Ovary (tissue), 9 donors: ENCODE data around the gene DVL1. TPM values are rescaled to one million over a fixed set of nuclear protein-coding genes. Genes with fewer than 3 reads are reported as not detected.

Experiments used
- DNase-seq, 5 donors: peaks; one replicate each; pipeline ENCODE4 v3.0.0-alpha.2; 2019 to 2020
- H3K27ac ChIP-seq, 2 donors: fragments of 200-600 bp; one replicate each; pipeline versions ENCODE4 v1.5.1 to v1.8.0; 2019 to 2022
- H3K27me3 ChIP-seq: fragments of 200-600 bp; one replicate; pipeline ENCODE4 v1.8.0; 2022
- H3K36me3 ChIP-seq: fragments of 200-600 bp; sonication (generic); one replicate; pipeline ENCODE4 v1.5.1; 2019
- H3K4me1 ChIP-seq: one replicate; pipeline ENCODE4 v1.8.1; 2013; ENCODE audit warnings: mild to moderate bottlenecking, moderate library complexity; ENCODE audit not compliant: insufficient read depth
- H3K4me3 ChIP-seq: fragments of 200-600 bp; sonication (generic); one replicate; pipeline ENCODE4 v1.5.1; 2017
- H3K9me3 ChIP-seq, 2 donors: fragments of 200-600 bp in 1 of 2; sonication (generic) in 1 of 2; one replicate each; pipeline versions ENCODE4 v1.5.1 to v1.8.1; 2013 to 2019; ENCODE audit warnings: mild to moderate bottlenecking in 1 of 2, moderate library complexity in 1 of 2
- EP300 ChIP-seq: sonication (generic); formaldehyde crosslinking; IDR thresholded peaks from one replicate; pipeline ENCODE4 v1.6.1; 2017; ENCODE audit warnings: antibody characterized with exemption
- POLR2A ChIP-seq: fragments of 450-650 bp; IDR thresholded peaks from one replicate; pipeline ENCODE4 v1.6.1; 2017; ENCODE audit warnings: antibody characterized with exemption, mild to moderate bottlenecking, moderate library complexity
- WGBS, 3 donors: extraction: QIAGEN DNeasy Blood & Tissue Kit in 1 of 3; methylation state at CpG; one replicate each; pipeline versions ENCODE4 v1.1.5 to v1.1.7; 2013 to 2017; 5-methylcytosine and 5-hydroxymethylcytosine counted together
- intact Hi-C, 4 donors: fragments of 100-400 bp; cut with DNase I; formaldehyde crosslinking; loops; one replicate each; pipeline versions ENCODE4 v1.11.0 to v1.15.1; 2022 to 2023
- polyA plus RNA-seq, 2 donors: library from polyadenylated mRNA; stranded (reverse); fragments of 200-250 nt in 1 of 2; fragments of 350-450 nt in 1 of 2; fragmentation: Illumina TruSeq in 1 of 2; extraction: RNeasy Lipid Tissue Mini Kit (QIAGEN cat#74804) in 1 of 2; gene quantifications; one replicate each; pipeline ENCODE4 v1.2.3, GENCODE V29; 2013 to 2014
- total RNA-seq, 7 donors: library from RNA; depleted of rRNA in 2 of 7; stranded (reverse); fragments of >200 nt in 2 of 7; fragmentation: NEBNext Ultra II Directional in 3 of 7; extraction: Animal tissue kit (Norgen Biotek cat#: 25700) in 3 of 7; gene quantifications; one replicate each; pipeline versions ENCODE4 v1.1.0 to v1.2.4, GENCODE V29; 2016 to 2023
- TF ChIP-seq, protein P1 (sequence below), 3 donors: fragments of 450-650 bp in 2 of 3; fragments of 200-600 bp in 1 of 3; IDR thresholded peaks; one replicate each; pipeline versions ENCODE4 v1.5.1 to v1.8.0; 2016 to 2022; ENCODE audit warnings: antibody characterized with exemption in 3 of 3, mild to moderate bottlenecking in 1 of 3
- donor health status: DM: no; HTN: no; CAD: no; lungs with moderate emphysema.
- donor health status: DM: no; HTN: no; CAD: no.
- donor health status: Bipolar disorder and iron deficiency.
- donor health status: DM: yes; HTN: yes; CAD: no.
- donor health status: DM: no; HTN: no; CAD: no.
- donor health status: DM: yes; HTN: yes; CAD: no.

Gene DVL1
- total and polyA plus RNA-seq, 9 donors, result 2.1 to 85.2 (median 62.5) TPM

GRCh38 chr1:1331068-1331965 lies 17.9 kb downstream of the DVL1 start, which contains the start of gene TAS1R3:
TSS of gene TAS1R3 (plus strand) at chr1:1331280. CDS start at chr1:1331346, 66 bp downstream.
- TF ChIP-seq, protein P1, sequence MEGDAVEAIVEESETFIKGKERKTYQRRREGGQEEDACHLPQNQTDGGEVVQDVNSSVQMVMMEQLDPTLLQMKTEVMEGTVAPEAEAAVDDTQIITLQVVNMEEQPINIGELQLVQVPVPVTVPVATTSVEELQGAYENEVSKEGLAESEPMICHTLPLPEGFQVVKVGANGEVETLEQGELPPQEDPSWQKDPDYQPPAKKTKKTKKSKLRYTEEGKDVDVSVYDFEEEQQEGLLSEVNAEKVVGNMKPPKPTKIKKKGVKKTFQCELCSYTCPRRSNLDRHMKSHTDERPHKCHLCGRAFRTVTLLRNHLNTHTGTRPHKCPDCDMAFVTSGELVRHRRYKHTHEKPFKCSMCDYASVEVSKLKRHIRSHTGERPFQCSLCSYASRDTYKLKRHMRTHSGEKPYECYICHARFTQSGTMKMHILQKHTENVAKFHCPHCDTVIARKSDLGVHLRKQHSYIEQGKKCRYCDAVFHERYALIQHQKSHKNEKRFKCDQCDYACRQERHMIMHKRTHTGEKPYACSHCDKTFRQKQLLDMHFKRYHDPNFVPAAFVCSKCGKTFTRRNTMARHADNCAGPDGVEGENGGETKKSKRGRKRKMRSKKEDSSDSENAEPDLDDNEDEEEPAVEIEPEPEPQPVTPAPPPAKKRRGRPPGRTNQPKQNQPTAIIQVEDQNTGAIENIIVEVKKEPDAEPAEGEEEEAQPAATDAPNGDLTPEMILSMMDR (IDR thresholded peaks at IDR 0.05), result no peak
- TF ChIP-seq EP300 (no peak), POLR2A (no peak)
- Histone ChIP-seq H3K9me3 (no peaks in the 10 kb centered on the region), H3K27me3 (no peaks in the 10 kb centered on the region), H3K4me1 (no peaks in the 10 kb centered on the region), H3K27ac (no peak within 1 kb of the TSS), H3K36me3 (no peaks in the 10 kb centered on the region), H3K4me3 (no peak within 1 kb of the TSS)
- intact Hi-C loops, result no loop called here
- WGBS, 3 donors, result 61 to 74% (median 65%) methylated on average over 37 to 41 of the region's 41 CpGs
- no peak for DNase-seq

DNA sequence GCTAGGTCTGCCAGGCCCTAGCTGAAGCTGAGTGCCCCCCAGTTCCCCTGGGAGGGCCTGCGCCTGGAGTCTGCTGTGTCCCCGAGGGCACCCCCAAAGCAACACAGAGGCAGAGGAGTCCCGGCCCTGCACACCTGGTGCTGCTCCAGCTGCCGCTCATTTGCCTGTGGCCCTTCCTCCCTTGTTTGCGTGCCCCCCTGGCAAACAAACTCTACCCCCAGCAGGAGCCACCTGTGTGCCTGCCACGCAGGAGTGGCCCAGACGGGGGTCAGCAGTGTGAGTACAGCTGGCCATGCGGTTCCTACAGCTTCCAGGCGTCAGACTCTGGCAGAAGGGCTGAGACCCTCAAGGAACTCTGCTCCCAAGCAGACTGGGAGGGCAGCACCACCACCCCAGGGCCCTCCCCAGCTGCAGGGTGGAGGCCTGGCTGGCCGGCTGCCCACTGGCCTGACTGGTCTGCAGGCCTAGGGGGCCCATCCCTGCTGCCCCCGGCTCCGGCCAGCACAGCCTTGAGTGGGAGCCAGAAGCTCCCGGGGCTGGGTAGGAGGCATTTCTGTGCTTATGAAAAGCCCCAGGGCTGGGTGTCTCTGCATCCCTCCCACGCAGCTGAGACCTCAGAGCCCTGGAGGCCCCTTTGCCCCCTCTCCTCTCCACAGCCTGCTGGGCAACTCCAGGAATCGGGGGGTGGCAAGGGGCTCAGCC lies 18.7 kb downstream of the DVL1 start:
- Histone ChIP-seq H3K9me3 (no peaks in the 10 kb centered on the region), H3K4me3 (no peak overlapping the region), H3K36me3 (no peaks in the 10 kb centered on the region), H3K4me1 (peaks cover 4% of the 10 kb centered on the region), H3K27ac (no peak overlapping the region), H3K27me3 (no peaks in the 10 kb centered on the region)
- WGBS, 3 donors, result 30 to 34% (median 31%) methylated on average over 14 to 15 of the region's 15 CpGs
- TF ChIP-seq POLR2A (no peak), EP300 (no peak)
- TF ChIP-seq, protein P1 (IDR thresholded peaks at IDR 0.05), result no peak
- intact Hi-C loops, result no loop called here
- DNase-seq, result no peak

DNA sequence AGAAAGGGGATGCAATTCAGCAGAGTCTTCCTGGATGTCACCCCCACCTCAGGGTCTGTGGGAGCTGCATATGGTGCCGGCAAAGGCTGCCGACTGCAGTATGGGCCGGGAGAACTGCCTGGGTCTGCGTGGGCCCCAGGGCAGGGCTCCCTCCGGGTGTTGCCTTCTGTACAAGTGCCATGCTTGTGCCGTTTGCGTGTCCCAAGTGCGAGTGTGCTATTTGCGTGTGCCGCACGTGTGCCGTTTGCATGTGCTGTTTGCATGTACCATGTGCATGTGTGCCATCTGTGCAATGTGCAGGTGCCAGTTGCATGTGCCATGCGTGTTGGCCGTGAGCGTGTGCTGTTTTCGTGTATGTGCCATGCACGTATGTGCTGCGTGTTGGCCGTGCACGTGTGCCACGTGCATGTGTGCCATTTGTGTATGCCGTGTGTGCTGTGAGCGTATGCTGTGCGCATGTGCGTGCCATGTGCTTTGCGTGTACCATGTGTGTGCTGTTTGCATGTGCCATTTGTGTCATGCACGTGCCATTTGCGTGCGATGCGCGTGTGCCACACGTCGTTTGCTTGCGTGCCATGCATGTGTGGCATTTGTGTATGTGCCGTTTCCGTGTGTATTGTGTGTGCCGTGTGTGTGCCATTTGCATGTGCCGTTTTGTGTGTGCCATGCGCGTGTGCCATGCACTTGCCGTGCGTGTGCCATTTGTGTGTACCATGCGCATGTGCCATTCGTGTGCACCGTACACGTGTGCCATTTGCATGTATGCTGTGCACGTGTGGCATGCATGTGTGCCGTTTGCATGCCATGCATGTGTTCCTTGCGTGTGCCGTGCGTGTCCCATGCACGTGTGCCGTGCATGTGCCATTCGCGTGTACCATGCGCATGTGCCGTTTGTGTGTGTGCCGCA lies 19.7 kb downstream of the DVL1 start:
- 81 to 86% (median 82%) methylated on average over 56 to 58 of the region's 58 CpGs for WGBS, 3 donors

More for the DNA sequence above, 19.7 kb downstream of the DVL1 start:
- Histone ChIP-seq H3K4me1 (peaks cover 6% of the 10 kb centered on the region), H3K27ac (no peak overlapping the region), H3K36me3 (no peaks in the 10 kb centered on the region), H3K4me3 (no peak overlapping the region), H3K9me3 (no peaks in the 10 kb centered on the region), H3K27me3 (no peaks in the 10 kb centered on the region)
- TF ChIP-seq POLR2A (no peak), EP300 (no peak)
- TF ChIP-seq, protein P1 (IDR thresholded peaks at IDR 0.05), result no peak
- intact Hi-C loops, result no loop called here
- DNase-seq, result no peak
